Sigmoid colon (tissue), 4 donors: ENCODE data around the gene FCRL2.

Experiments
- POLR2A ChIP-seq, 2 donors: fragments of 450-650 bp; IDR thresholded peaks; one replicate each; pipeline ENCODE4 v1.6.1; 2016; ENCODE audit warnings: antibody characterized with exemption in 2 of 2, mild to moderate bottlenecking in 2 of 2, moderate library complexity in 2 of 2
- POLR2AphosphoS5 ChIP-seq, 4 donors: sonication (generic); formaldehyde crosslinking; IDR thresholded peaks; one replicate each; pipeline ENCODE4 v1.6.1; 2017; ENCODE audit warnings: antibody characterized with exemption in 4 of 4
- TF ChIP-seq, protein P1 (sequence below), 4 experiments: fragments of 450-650 bp in 3 of 4; fragments of 200-600 bp in 1 of 4; IDR thresholded peaks; one replicate each; pipeline ENCODE4 v1.5.1; 2016 to 2019; ENCODE audit warnings: antibody characterized with exemption in 4 of 4, mild to moderate bottlenecking in 3 of 4, moderate library complexity in 2 of 4

DNA sequence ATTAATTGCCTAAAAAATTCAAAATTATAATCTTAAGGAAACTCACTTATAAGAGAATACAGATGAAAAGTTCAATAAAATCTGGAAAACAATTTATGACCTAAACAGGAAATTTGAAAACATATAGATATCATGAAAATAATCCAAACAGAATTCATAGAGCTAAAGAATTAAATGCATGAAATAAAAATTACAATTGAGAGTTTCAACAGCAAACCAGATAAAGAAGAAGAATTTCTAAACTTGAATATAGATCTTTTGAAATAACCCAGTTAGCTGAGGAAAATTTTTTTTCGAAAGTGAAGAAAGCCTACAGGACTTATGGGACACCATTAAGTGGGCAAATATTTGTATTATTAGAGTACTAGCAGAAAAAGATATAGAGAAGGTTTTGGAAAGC lies 36.3 kb upstream of the FCRL2 start:
- TF ChIP-seq POLR2A (IDR thresholded peaks at IDR 0.05) (no peak), POLR2AphosphoS5 (IDR thresholded peaks at IDR 0.05) (no peak)
- TF ChIP-seq, protein P1, sequence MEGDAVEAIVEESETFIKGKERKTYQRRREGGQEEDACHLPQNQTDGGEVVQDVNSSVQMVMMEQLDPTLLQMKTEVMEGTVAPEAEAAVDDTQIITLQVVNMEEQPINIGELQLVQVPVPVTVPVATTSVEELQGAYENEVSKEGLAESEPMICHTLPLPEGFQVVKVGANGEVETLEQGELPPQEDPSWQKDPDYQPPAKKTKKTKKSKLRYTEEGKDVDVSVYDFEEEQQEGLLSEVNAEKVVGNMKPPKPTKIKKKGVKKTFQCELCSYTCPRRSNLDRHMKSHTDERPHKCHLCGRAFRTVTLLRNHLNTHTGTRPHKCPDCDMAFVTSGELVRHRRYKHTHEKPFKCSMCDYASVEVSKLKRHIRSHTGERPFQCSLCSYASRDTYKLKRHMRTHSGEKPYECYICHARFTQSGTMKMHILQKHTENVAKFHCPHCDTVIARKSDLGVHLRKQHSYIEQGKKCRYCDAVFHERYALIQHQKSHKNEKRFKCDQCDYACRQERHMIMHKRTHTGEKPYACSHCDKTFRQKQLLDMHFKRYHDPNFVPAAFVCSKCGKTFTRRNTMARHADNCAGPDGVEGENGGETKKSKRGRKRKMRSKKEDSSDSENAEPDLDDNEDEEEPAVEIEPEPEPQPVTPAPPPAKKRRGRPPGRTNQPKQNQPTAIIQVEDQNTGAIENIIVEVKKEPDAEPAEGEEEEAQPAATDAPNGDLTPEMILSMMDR (IDR thresholded peaks at IDR 0.05), result no peak
